GM18868 (cell line): ENCODE measurements around the gene PCED1B.
"Not testable (repeated sequence)": the region's sequence is repeated elsewhere in the genome, so short reads cannot be mapped to it uniquely, and the experiment has no call there.

Experiments used
- ATAC-seq: cut with Tn5 transposase; IDR thresholded peaks from one replicate; pipeline ENCODE4 v1.9.1; 2021; ENCODE audit warnings: mild to moderate bottlenecking, moderate library complexity; ENCODE audit not compliant: unreplicated experiment

PCED1B gene

DNA sequence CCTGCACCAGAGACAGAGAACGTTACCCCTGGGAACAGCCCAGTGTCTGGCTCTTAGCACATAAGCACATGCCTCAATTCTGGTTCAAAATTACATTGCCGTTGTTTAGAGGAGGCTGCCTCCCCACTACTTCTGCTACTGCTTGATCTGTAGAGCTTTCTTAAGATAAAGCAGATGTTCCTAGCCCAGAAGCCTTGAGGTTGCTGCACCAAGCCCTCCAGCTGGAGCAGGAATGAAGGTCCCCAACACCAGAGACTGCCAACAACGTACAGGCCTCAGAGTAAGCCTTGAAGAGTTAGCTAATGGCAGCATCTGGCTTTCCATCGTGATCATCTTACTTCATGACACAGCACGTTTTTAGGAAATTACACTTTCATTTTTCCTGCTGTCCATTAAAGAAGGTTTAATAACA is 35.1 kb downstream of the PCED1B start:
- no peak for ATAC-seq

DNA sequence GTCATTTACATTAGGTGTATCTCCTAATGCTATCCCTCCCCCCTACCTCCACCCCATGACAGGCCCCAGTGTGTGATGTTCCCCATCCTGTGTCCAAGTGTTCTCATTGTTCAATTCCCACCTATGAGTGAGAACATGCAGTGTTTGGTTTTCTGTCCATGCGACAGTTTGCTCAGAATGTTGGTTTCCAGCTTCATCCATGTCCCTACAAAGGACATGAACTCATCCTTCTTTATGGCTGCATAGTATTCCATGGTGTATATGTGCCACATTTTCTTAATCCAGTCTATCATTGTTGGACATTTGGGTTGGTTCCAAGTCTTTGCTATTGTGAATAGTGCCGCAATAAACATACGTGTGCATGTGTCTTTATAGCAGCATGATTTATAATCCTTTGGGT is 37.9 kb downstream of the PCED1B start:
- ATAC-seq, result not testable (repeated sequence)

DNA sequence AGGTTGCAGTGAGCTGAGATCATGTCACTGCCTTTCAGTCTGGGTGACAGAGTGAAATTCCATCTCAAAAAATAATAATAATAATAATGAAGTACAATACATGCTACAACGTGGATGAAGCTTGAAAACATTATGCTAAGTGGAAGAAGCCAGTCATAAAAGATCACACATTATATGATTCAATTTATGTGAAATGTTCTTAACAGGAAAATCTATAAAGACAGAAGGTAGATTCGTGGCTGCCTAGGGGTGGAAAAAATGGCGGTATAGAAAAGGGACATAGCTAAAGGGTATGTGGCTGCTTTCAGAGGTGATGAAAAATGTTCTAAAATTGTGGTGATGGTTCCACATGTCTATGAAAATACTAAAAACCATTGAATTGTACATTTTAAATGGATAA is 41.3 kb downstream of the PCED1B start:
- ATAC-seq, result no peak

DNA sequence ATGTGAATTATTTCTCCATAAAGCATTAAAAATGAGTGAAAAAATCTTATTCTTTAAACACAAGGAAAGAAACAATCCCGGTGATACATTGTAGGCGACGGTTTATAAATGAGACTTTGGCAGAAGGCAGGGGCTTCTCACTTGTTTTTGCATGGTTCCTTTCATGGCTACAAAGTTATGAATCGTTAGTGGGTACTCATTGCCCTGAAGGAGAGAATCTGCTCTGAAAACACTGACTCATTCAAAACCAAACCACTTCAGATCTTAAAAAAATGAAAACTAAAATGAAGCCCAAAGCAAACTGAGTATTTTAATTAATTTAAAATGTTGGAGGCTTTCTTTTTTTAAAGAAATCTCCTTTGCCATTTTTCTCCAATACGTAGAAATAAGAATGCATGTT is 41.7 kb downstream of the PCED1B start:
- ATAC-seq, result no peak

DNA sequence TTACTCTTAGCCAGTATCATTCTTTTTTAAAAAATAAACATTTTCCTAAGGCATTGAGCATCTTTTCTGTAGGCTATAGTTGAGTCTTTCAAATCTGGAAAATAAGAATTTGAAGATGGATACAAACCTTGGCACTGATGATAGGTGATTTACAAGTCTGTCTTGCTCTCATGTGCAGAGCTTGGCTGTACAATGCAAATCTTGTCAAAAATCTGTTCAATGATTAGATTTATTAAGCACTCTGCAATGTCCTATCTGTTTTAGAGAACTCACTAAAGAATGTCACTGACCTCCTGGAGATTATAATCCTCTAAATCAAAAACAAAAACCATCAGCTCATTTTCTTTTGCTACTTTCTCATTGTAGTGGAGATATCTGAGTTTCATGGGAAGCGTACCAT is 43.2 kb downstream of the PCED1B start:
- ATAC-seq, result no peak

DNA sequence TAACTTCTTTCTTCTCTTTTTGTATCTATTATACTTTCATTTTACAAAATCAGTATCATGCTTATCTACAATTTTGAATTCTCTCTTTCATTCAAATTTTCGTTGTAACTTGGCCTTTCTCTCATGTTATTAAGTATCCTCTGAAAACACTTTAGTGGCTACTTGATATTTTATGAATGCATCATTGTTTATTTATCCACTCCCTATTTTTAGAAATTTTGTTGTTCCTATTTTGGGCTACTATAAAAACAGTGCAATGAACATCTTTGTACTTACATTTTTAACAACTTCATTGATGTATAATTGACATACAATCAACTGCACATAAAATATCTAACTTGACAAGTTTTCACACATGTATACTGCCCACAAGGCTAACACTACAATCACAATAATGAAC is 44.3 kb downstream of the PCED1B start:
- ATAC-seq, result no peak

DNA sequence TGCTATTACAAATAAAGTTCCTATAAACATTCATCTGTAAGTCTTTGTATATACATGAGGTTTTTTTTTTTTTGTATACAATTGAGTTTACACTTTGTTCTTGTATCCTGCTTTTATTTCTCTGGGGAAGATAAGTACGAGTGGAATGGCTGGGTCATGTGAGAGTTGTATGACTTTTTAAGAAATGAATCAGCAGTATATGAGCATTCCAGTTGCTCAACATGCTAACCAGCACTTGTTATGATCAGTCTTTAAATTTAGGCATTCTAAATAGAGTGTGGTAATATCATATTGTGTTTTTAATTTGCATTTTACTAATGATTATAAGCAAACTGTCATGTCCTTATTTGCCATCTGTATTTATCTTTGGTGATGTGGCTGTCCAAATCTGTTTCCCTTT is 45.0 kb downstream of the PCED1B start:
- no peak for ATAC-seq

DNA sequence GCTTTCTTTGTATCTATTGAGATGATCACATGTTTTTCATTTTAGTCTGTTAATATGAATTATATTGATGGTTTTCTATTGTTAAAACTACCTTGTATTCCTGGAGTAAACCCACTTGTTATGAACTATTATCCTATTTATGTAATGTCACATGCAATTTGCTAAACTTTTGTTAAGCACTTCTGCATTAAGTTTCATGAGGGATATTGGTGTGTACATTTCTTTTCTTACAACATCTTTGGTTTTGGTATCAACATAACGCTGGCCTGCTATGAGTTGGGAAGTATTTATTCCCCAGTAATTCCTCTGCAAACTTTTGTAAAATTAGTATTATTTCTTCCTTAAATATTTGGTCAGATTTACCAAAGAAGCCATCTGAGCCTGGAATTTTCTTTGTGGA is 46.8 kb downstream of the PCED1B start:
- no peak for ATAC-seq

DNA sequence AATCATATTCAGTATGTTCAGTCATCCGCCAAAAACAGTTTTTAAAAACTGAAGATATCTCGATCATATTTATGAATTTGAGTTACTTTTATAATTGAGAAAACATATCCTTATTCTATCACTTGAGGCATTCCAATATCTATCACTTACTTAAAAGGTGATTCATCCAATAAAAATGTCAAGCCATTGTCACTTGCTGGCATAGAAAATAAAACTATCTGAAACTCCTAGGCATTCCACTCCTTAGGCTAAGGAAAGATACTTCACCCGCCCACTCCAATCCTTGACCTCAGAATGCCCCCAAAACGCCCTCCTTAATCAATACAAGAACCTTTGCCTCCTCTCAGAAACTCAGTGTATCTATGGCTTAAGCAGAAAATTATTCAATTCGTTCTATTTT is 51.6 kb downstream of the PCED1B start:
- ATAC-seq, result no peak

DNA sequence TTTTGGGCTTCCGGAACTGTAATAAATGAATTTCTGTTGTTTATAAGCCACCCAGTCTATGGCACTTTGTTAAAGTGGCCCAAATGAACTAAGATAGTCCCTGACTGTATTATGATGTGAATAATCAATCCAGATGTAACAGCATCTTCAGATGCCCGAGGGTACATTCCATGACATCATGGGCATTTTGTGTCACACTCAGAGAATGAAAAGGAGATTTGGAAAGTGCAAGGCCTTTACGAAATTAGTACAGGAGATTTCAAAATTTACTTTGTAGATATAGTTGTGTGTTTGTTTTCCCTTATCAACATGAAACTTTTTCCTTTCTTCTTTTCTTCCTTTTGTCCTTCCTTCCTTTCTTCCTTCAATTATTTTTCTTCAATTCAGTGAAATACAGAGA is 54.6 kb downstream of the PCED1B start:
- ATAC-seq, result no peak

DNA sequence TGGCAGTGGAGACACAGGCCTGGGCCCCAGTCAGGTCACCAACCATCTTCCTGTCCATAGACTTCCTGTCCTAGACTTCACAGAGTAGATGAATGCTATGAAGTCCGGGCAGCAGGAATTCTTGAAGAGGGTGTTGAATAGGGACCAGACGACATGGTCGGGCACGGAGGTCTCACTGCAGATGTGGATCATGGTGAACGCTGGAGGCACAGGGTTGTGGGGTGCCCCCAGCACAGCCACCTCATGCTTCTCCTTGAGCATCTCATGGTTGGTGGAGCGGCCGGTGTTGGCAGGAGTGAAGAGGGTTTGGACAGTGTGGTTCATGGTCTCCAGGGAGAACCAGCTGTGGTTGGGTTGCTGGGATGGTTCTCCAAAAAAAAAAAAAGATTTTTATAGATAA is 56.2 kb downstream of the PCED1B start:
- no peak for ATAC-seq

DNA sequence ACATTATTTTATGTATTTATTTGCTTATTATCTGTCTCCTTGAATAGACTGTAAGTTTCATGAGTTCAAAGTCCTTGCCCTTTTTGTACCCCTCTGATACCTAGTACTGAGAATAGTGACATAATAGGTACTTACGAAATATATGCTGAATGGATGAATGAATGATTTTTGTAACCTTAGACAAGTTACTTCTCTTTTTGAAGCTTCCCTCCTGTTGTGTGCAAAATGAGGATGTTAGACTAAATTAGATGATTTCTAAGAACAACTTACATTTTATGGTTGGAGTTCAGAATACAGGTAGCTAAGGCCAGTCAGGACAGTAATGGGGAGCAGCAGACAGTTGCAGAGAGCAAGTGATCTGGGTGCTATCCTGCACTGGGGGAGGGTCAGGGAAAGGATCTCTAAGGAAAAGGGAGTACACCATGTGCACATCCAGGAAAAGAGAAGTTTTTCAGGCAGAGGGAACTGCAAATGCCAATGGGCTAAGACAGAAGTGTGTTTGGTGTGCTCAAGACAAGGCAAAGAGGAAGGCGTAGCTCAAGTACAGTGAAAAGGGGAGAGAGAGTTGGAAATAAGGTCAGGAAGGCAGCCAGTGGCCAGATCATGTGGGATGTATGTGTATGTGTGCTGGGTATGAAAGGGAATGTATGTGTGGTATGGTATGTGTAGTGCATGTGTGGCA is 59.7 kb downstream of the PCED1B start:
- ATAC-seq, result no peak

DNA sequence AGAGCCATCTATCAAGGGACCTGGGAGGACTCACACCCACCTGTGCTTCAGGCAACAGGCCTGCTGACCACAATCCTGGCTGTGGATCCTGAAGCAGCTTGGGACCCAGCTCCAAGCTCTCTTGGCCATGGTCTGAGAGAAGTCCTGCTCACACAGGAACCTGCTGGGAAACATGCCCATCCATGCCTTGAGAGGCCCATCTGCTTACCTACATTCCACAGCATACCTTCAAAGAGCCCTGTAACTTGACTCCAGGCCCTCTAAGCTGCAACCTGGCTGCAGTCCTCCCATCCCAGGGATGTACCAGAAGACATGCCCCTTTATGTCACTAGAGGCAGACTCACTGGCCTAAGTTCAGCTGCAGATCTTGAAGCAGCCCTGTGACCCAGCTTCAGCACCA is 62.0 kb downstream of the PCED1B start:
- ATAC-seq, result no peak

DNA sequence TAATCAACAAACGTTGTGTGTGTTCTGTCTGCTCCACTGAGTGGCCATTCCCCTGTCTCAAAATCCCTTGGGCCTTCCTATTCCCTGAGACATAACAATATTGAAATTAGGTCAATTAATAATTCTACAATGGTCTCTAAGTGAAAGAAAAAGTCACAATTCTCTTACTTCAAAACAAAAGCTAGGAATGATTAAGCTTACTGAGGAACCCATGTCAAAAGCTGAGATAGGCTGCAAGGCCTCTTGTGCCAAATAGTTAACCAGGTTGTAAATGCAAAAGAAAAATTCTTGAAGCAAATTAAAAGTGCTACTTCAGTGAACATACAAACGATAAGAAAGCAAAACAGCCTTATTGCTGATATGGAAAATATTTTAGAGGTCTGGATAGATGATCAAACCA is 65.3 kb downstream of the PCED1B start:
- ATAC-seq, result no peak

DNA sequence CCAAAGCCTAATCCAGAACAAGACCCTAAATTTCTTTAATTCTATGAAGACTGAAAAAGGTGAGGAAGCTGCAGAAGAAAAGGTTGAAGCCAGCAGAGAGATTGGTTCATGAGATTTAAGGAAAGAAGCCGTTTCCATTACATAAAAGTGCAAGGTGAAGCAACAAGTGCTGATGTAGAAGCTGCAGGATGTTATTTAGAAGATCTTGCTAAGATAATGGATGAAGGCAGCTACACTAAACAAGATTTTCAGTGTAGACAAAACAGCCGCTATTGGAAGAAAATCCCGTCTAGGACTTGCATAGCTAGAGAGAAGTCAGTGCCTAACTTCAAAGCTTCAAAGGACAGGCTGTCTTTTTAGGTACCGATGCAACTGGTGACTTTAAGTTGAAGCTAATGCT is 65.8 kb downstream of the PCED1B start:
- no peak for ATAC-seq

DNA sequence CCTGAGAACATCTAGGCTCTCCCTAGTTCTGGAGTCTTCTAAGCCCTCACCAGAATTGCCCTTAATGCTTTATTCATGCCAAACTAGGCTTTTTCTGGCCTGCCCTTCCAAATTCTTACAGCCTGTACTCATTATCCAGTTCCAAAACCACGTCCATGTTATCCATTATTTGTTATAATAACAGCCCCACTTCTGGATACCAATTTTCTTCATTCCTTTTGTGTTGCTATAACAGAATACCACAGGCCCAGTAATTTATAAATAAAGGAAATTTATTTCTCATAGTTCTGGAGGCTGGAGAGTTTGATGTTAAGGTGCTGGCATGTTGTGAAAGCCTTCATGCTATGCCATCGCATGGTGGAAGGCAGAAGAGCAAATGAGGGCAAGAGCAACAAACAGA is 68.3 kb downstream of the PCED1B start:
- no peak for ATAC-seq

DNA sequence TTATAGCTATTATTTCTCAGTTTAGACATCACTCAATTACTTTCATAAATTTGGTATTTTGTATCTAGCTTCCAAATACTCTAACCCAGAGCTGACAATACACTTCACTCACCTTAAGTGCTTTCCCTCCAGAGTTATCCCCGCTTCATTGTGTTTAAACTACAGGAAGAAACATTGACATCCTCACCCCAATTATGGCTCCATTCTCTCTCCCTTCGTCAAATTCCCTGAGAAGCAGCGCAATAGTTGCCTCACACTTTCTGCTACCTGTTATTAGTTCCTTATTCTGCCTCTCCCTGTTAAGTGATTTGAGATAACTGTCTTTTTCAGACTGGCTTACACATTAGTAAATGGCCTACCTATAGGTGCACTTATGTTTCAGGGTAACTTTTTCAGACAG is 69.7 kb downstream of the PCED1B start:
- ATAC-seq, result no peak

DNA sequence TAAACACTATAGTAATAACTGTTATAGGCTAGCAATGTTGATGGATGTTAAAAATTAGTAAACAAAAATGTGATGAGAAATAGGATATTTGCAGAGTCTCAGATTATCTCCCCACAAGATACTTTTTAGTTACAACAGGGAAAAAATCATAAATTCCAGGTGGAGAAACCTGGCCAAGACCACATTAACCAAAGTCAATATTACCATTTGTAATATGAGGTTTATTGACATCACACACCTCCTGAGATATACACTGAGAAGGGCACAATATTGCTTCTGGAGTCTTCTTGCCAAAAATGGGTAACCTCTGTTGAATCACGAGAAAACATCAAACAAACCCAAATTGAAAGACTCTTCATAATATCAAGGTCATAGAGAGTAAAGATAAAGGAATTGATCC is 72.7 kb downstream of the PCED1B start:
- no peak for ATAC-seq

DNA sequence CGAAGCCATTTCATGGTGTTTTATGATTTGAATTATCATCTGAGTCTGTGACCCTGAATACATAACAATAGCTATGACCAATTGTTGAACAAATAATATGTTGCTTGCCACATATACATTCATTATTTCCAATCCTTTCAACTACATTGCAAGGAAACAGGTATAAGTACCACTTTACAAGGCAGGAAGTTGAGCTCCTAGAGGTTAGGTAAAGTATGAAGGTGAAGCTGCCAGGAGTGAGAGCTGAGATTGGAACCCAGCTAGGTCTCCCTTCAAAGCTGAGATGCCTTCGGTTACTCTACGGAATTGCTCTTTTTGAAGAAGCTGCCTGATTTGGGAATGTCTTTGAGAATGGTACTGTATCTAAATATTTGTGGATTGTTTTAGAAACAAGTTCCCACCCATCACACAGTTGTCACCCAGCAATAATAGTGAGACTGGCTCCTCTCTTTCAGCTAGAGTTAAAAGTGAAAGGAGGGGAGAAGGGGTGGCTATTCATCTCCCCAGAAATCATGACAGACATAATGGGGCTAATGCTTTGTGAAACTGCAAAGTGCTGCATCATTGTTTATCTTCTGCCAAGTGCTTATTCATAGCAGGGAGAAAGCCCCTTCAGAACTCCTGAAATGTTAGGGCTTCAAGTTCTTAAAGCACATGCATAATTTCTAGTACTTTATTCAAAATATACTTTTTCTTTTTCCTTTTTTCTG is 76.2 kb downstream of the PCED1B start:
- peak; percentile 77 for ATAC-seq

DNA sequence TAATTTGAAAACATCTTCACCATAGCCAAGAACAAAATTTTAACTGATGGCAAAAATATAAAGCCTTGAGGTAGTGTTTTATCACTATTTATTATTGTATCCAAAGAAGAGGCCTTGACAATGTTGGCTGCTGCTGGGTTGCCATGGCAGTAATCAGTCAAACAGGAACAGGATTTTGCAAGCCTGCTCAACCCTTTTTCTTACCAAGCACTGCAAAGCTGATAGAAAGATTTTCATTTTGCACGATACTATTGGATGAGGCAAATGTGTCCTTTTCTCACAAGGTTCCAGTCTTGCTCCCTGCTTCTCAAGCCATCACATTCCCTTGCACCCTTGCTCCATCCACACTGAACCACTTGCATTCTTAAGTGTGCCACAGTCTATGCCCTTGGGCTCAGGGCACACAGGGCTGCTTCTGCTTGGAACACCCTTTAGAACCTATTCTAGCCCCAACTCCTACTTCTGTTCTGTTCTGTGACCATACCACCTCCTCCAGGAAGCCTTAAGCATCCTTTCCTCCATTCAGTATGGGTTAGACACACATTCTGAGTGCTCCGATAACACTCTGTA is 76.8 kb downstream of the PCED1B start:
- ATAC-seq, result peak; percentile 40

DNA sequence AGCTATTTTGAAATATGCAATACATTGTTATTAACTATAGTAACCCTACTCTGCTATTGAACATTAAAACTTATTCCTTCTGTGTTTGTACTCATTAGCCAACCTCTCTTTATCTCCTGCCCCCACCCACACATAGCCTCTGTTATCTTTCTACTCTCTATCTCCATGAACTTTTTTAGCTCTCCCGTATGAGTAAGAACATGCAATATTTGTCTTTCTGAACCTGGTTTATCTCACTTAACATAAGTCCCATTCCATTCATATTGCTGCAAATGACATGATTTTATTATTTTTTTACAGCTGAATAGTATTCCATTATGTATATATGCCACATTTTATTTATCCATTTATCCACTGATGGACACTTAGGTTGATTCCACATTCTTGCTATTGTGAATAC is 79.4 kb downstream of the PCED1B start:
- ATAC-seq, result no peak

DNA sequence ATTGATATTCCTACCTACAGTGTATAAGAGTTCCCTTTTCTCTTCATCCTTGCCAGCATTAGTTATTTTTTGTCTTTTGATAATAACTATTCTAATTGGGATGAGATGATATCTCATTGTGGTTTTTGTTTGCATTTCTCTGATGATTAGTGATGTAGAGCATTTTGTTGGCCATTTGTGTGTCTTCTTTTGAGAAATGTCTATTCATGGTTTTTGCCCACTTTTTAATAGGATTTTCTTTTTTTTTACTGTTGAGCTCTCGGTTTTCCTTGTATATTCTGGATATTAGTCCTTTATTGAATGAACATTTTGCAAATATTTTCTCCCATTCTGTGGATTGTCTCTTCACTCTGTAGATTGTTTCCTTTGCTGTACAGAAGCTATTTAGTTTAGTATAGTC is 79.9 kb downstream of the PCED1B start:
- ATAC-seq, result no peak
